IMR-90 (cell line): ENCODE data around the gene LRRFIP1. TPM values are rescaled to one million over a fixed set of nuclear protein-coding genes. Genes with fewer than 3 reads are reported as not detected.
"Not testable (repeated sequence)": the region's sequence is repeated elsewhere in the genome, so short reads cannot be mapped to it uniquely, and the experiment has no call there.

ENCODE experiments used
- ATAC-seq: fragments of 200-7000 bp; cut with Tn5 transposase; 2 replicates; pipeline ENCODE4 v1.9.1; 2020; ENCODE audit warnings: low read depth, mild to moderate bottlenecking, moderate library complexity
- BruUV-seq: library from RNA; stranded (reverse); fragments of 400-500 nt; replicated peaks from 2 replicates; lab custom pipeline; 2021; lab: Mats Ljungman, UMichigan
- CTCF ChIA-PET: fragments of 300-600 bp; formaldehyde crosslinking; extraction: SDS; loops from one replicate; lab custom pipeline; 2021; ENCODE audit warnings: antibody characterized with exemption; lab: Yijun Ruan, JAX
- POLR2A ChIA-PET: fragments of 300-600 bp; sonication (Branson Sonifier 250); formaldehyde crosslinking; loops from one replicate; lab custom pipeline; 2022; ENCODE audit warnings: antibody characterized with exemption; ENCODE audit not compliant: unreplicated experiment; lab: Charles Lee
- DNase-seq: peaks from one replicate; pipeline ENCODE4 v3.0.0; 2013
- H2AFZ ChIP-seq: replicated peaks from 2 replicates; pipeline ENCODE3; 2013; ENCODE audit warnings: low read length, mild to moderate bottlenecking; ENCODE audit not compliant: poor library complexity
- H2AK5ac ChIP-seq: 2 replicates; pipeline ENCODE4 v1.6.1; 2013; ENCODE audit warnings: low read depth, low read length, inconsistent platforms
- H2AK9ac ChIP-seq: replicated peaks from 2 replicates; pipeline ENCODE3; 2013; ENCODE audit warnings: mild to moderate bottlenecking, low read depth, low read length, moderate library complexity; ENCODE audit not compliant: poor library complexity
- H2BK120ac ChIP-seq: 2 replicates; pipeline ENCODE4 v1.6.1; 2013; ENCODE audit warnings: low read depth, low read length, inconsistent platforms
- H2BK15ac ChIP-seq: 3 replicates; pipeline ENCODE4 v1.6.1; 2013; ENCODE audit warnings: low read depth, low read length, inconsistent platforms
- H2BK20ac ChIP-seq: 2 replicates; pipeline ENCODE4 v1.6.1; 2013; ENCODE audit warnings: low read depth, mild to moderate bottlenecking, inconsistent platforms, low read length, moderate library complexity
- H2BK5ac ChIP-seq: 2 replicates; pipeline ENCODE4 v1.6.1; 2013; ENCODE audit warnings: mild to moderate bottlenecking, low read depth, low read length, inconsistent platforms; ENCODE audit not compliant: poor library complexity, severe bottlenecking
- H3K14ac ChIP-seq: replicated peaks from 2 replicates; pipeline ENCODE4 v1.6.1; 2013; ENCODE audit warnings: low read depth, low read length, inconsistent platforms
- H3K18ac ChIP-seq: 2 replicates; pipeline ENCODE4 v1.6.1; 2013; ENCODE audit warnings: low read depth, low read length, control low read depth
- H3K23ac ChIP-seq: 2 replicates; pipeline ENCODE4 v1.6.1; 2013; ENCODE audit warnings: low read depth, low read length, inconsistent platforms
- H3K27ac ChIP-seq: 2 replicates; pipeline ENCODE4 v1.5.1; 2013; ENCODE audit warnings: mild to moderate bottlenecking, control low read depth, low read length; ENCODE audit not compliant: insufficient read depth
- H3K27me3 ChIP-seq: 2 replicates; pipeline ENCODE4 v1.6.1; 2013; ENCODE audit warnings: low read length; ENCODE audit not compliant: control insufficient read depth, insufficient read depth
- H3K36me3 ChIP-seq: 2 replicates; pipeline ENCODE4 v1.6.1; 2013; ENCODE audit warnings: low read length, mixed read lengths; ENCODE audit not compliant: control insufficient read depth, insufficient read depth
- H3K4ac ChIP-seq: 2 replicates; pipeline ENCODE4 v1.6.1; 2013; ENCODE audit warnings: low read depth, low read length, inconsistent platforms
- H3K4me1 ChIP-seq: 2 replicates; pipeline ENCODE4 v1.6.1; 2013; ENCODE audit warnings: low read length, mixed read lengths; ENCODE audit not compliant: control insufficient read depth, insufficient read depth
- H3K4me2 ChIP-seq: 2 replicates; pipeline ENCODE4 v1.6.1; 2013; ENCODE audit warnings: low read depth, mild to moderate bottlenecking, control low read depth, low read length, moderate library complexity
- H3K4me3 ChIP-seq: 2 replicates; pipeline ENCODE4 v1.5.1; 2013; ENCODE audit warnings: low read depth, mild to moderate bottlenecking, control low read depth, low read length, moderate library complexity; ENCODE audit not compliant: insufficient read depth
- H3K56ac ChIP-seq: 2 replicates; pipeline ENCODE4 v1.6.1; 2013; ENCODE audit warnings: low read length, inconsistent platforms; ENCODE audit not compliant: insufficient read depth; ENCODE audit errors: extremely low read depth
- H3K79me1 ChIP-seq, 2 experiments: 2 replicates each; pipeline ENCODE4 v1.6.1; 2013; ENCODE audit warnings: low read length in 2 of 2, inconsistent platforms in 1 of 2, low read depth in 1 of 2
- H3K9ac ChIP-seq: 2 replicates; pipeline ENCODE4 v1.6.1; 2013; ENCODE audit warnings: low read depth, low read length, control low read depth
- H3K9me1 ChIP-seq: 2 replicates; pipeline ENCODE4 v1.6.1; 2013; ENCODE audit warnings: low read length, inconsistent platforms; ENCODE audit not compliant: insufficient read depth
- H3K9me3 ChIP-seq: 2 replicates; pipeline ENCODE4 v1.6.1; 2013; ENCODE audit warnings: low read length; ENCODE audit not compliant: control insufficient read depth, insufficient read depth
- H4K20me1 ChIP-seq: 2 replicates; pipeline ENCODE4 v1.6.1; 2013; ENCODE audit warnings: low read length, inconsistent platforms; ENCODE audit not compliant: insufficient read depth
- H4K5ac ChIP-seq: 2 replicates; pipeline ENCODE4 v1.6.1; 2013; ENCODE audit warnings: mild to moderate bottlenecking, low read depth, low read length, control low read depth
- H4K8ac ChIP-seq, 2 experiments: 2 replicates each; pipeline ENCODE4 v1.6.1; 2013; ENCODE audit warnings: low read depth in 2 of 2, low read length in 2 of 2, control low read depth in 1 of 2, inconsistent platforms in 1 of 2
- H4K91ac ChIP-seq: 2 replicates; pipeline ENCODE4 v1.6.1; 2013; ENCODE audit warnings: low read depth, low read length, inconsistent platforms; ENCODE audit not compliant: insufficient read depth
- ELK1 ChIP-seq: fragments of 150-350 bp; IDR thresholded peaks from 2 replicates; pipeline ENCODE4 v1.6.1; 2016; ENCODE audit warnings: low read depth, mild to moderate bottlenecking, low read length, moderate library complexity, borderline replicate concordance
- WGBS, 2 experiments: methylation state at CpG; one replicate each; pipeline versions ENCODE4 v1.1.5 to v1.1.7; 2013; ENCODE audit warnings: missing lambda C conversion rate in 2 of 2; ENCODE audit not compliant: insufficient read length in 1 of 2; ENCODE audit errors: extremely low coverage in 2 of 2; 5-methylcytosine and 5-hydroxymethylcytosine counted together
- dilution Hi-C: fragments of 300-500 bp; cut with HindIII; formaldehyde crosslinking; loops from one replicate; pipeline ENCODE4 v1.14.3; 2018; ENCODE audit warnings: low sequenced_read_pairs; ENCODE audit not compliant: unreplicated experiment
- in situ Hi-C: fragments of 300-500 bp; cut with MboI; formaldehyde crosslinking; loops from 3 replicates; pipeline ENCODE4 v1.14.3; 2019; ENCODE audit warnings: low sequenced_read_pairs, inconsistent platforms, mixed read lengths
- intact Hi-C: fragments of 100-400 bp; cut with micrococcal nuclease; formaldehyde crosslinking; loops from 2 replicates; pipeline ENCODE4 v1.10.0; 2022
- polyA plus RNA-seq, 3 experiments: library from polyadenylated mRNA; depleted of rRNA; stranded (reverse); fragments of >200 nt; gene quantifications; 2 replicates each; pipeline ENCODE4 v1.2.3, GENCODE V29; 2012; ENCODE audit warnings: low replicate concordance in 1 of 3
- total RNA-seq: library from RNA; depleted of rRNA; stranded (reverse); fragments of >200 nt; gene quantifications from 2 replicates; pipeline ENCODE4 v1.2.3, GENCODE V29; 2012

LRRFIP1 gene
- total and polyA plus RNA-seq, 2 of the 4 experiments (the other 2 are of a cell fraction): 52.2 to 54.4 TPM

DNA sequence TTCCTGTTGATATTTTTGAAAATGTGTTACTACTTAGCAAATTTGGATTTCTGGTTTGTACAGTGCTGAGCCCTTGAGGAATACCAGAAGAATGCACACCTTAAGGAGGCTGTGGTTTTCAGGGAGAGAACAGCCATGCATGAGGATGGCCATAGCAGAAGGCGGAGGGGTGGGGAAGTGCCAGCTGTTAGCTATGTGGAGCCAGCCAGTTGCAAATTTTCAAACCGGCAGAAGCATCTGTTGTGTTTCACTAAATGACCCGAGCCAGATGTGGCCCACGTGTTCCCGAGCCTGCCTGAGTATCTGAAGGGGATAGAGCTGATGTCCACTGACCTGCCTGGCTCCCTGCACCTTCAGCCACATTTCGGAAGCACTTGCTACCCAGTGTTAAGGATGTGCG is 154.8 kb downstream of the LRRFIP1 start:
- H3K14ac ChIP-seq: no peak overlapping the region
- no peak overlapping the region for H4K91ac ChIP-seq
- intact Hi-C loops (no loop called here), dilution Hi-C loops (no loop called here), in situ Hi-C loops (no loop called here)
- H3K4me1 ChIP-seq: no peaks in the 10 kb centered on the region
- TF ChIP-seq ELK1: no peak
- H2BK15ac ChIP-seq: no peak overlapping the region
- no peaks in the 10 kb centered on the region for H3K27me3 ChIP-seq
- H3K9me1 ChIP-seq: no peaks in the 10 kb centered on the region; the same call in 1 of the 2 replicates
- no peak overlapping the region for H3K18ac ChIP-seq
- H2AK9ac ChIP-seq: no peak overlapping the region
- POLR2A ChIA-PET: no interaction called here
- no peak overlapping the region for H3K4ac ChIP-seq
- H2BK20ac ChIP-seq: no peak overlapping the region
- H3K56ac ChIP-seq: no peak overlapping the region
- BruUV-seq: no TSS peak
- no peak for DNase-seq
- H3K4me2 ChIP-seq: no peak overlapping the region
- no peaks in the 10 kb centered on the region for H4K20me1 ChIP-seq
- H3K9ac ChIP-seq: no peak overlapping the region
- H2AFZ ChIP-seq: no peak overlapping the region
- H2BK5ac ChIP-seq: no peak overlapping the region
- peaks cover 33% of the 10 kb centered on the region for H3K36me3 ChIP-seq
- H3K27ac ChIP-seq: no peak overlapping the region
- peaks cover 2 to 10% of the 10 kb centered on the region in 2 experiments; a peak in 3 of 4 replicates for H3K79me1 ChIP-seq
- H3K9me3 ChIP-seq: peaks cover 11% of the 10 kb centered on the region
- H2AK5ac ChIP-seq: no peak overlapping the region
- H4K5ac ChIP-seq: no peak overlapping the region
- H2BK120ac ChIP-seq: no peak overlapping the region
- CTCF ChIA-PET: no interaction called here
- H3K4me3 ChIP-seq: no peak overlapping the region
- 67% methylated on average over 5 of the region's 7 CpGs; no CpG with 5 or more reads in 1 of the 2 experiments for WGBS, 2 experiments
- ATAC-seq: no peak
- no peak overlapping the region for H4K8ac ChIP-seq
- H3K23ac ChIP-seq: no peak overlapping the region

GRCh38 chr2:237783678-237784077 is 156.3 kb downstream of the LRRFIP1 start:
- H3K4me1 ChIP-seq, dilution Hi-C loops, H3K14ac ChIP-seq, intact Hi-C loops, H4K20me1 ChIP-seq, H3K4me2 ChIP-seq, H4K8ac ChIP-seq, H2AK9ac ChIP-seq, in situ Hi-C loops, H3K4me3 ChIP-seq, H2BK15ac ChIP-seq, H3K9ac ChIP-seq, H3K27ac ChIP-seq, H3K9me1 ChIP-seq, H4K5ac ChIP-seq, H2AK5ac ChIP-seq, H2BK5ac ChIP-seq, ATAC-seq, H2BK20ac ChIP-seq, H3K56ac ChIP-seq, POLR2A ChIA-PET, H3K4ac ChIP-seq, H3K79me1 ChIP-seq, BruUV-seq, H3K18ac ChIP-seq, CTCF ChIA-PET, H3K23ac ChIP-seq, H3K27me3 ChIP-seq, H2AFZ ChIP-seq, H4K91ac ChIP-seq, DNase-seq, H2BK120ac ChIP-seq: not testable (repeated sequence)
- no CpG with 5 or more reads among the region's 5 CpGs for WGBS, 2 experiments
- peaks cover 29% of the 10 kb centered on the region for H3K36me3 ChIP-seq
- peaks cover 12% of the 10 kb centered on the region for H3K9me3 ChIP-seq
